ENCODE measurements around the gene RIMS3. TPM values are rescaled to one million over a fixed set of nuclear protein-coding genes. Genes with fewer than 3 reads are reported as not detected.
"Not testable (repeated sequence)": the region's sequence is repeated elsewhere in the genome, so short reads cannot be mapped to it uniquely, and the experiment has no call there.

Gene RIMS3
- total RNA-seq, 6 donors from 2014 or later, result 2.7 to 9.9 (median 3.5) TPM

- H3K27ac ChIP-seq, result no peak overlapping the region
- peaks cover 20 to 46% (median 36%) of the 10 kb centered on the region in 4 donors for H3K4me1 ChIP-seq
- no peak overlapping the region for H3K4me3 ChIP-seq
- DNase-seq (no peak), ATAC-seq (ENCODE audit: low FRiP score in 2 of 2) (no peak)
- TF ChIP-seq CTCF (IDR thresholded peaks at IDR 0.05) (no peak), POLR2AphosphoS5 (IDR thresholded peaks at IDR 0.05) (no peak), EP300 (IDR thresholded peaks at IDR 0.05) (no peak), POLR2A (IDR thresholded peaks at IDR 0.05) (no peak)
- H3K9me3 ChIP-seq, result no peaks in the 10 kb centered on the region
- H3K27me3 ChIP-seq, result no peaks in the 10 kb centered on the region
- no peaks in the 10 kb centered on the region for H3K36me3 ChIP-seq
- WGBS, 2 donors, result 65 to 71% methylated on average over 3 of the region's 3 CpGs
Observed at GRCh38 chr1:40704817-40705733, 39.6 kb upstream of the RIMS3 start.

GRCh38 chr1:40703316-40703715, 37.8 kb upstream of the RIMS3 start:
- no peak overlapping the region for H3K27ac ChIP-seq
- peak in 1 of 2 donors; percentile 43 for DNase-seq
- H3K4me3 ChIP-seq, result no peak overlapping the region
- no peaks in the 10 kb centered on the region for H3K27me3 ChIP-seq
- H3K9me3 ChIP-seq, result no peaks in the 10 kb centered on the region
- no peak for TF ChIP-seq CTCF (IDR thresholded peaks at IDR 0.05)
- TF ChIP-seq EP300 (IDR thresholded peaks at IDR 0.05), result no peak
- TF ChIP-seq POLR2AphosphoS5 (IDR thresholded peaks at IDR 0.05), result no peak
- no peak for TF ChIP-seq POLR2A (IDR thresholded peaks at IDR 0.05)
- H3K36me3 ChIP-seq, result no peaks in the 10 kb centered on the region
- WGBS, 2 donors, result 61 to 67% methylated on average over 3 of the region's 3 CpGs
- H3K4me1 ChIP-seq, result peaks cover 17 to 48% (median 27%) of the 10 kb centered on the region in 4 donors
- ATAC-seq (ENCODE audit: low FRiP score in 2 of 2), result peak; percentile 50 to 70

- not testable (repeated sequence) for H3K27me3 ChIP-seq; H3K9me3 ChIP-seq; ATAC-seq (ENCODE audit: low FRiP score in 2 of 2); DNase-seq; H3K4me3 ChIP-seq; H3K36me3 ChIP-seq
- WGBS, 2 donors, result 80 to 88% methylated on average over 9 of the region's 9 CpGs
- Histone ChIP-seq H3K4me1 (peaks cover 17 to 49% (median 25%) of the 10 kb centered on the region in 4 donors), H3K27ac (peak overlapping the region in 1 of 4 donors; percentile 3)
Observed at GRCh38 chr1:40702810-40703209, 37.3 kb upstream of the RIMS3 start.

- no peak for ATAC-seq (ENCODE audit: low FRiP score in 2 of 2)
- peaks cover 23 to 61% (median 35%) of the 10 kb centered on the region in 4 donors for H3K4me1 ChIP-seq
Observed at GRCh38 chr1:40701684-40702083, 36.2 kb upstream of the RIMS3 start.

More at GRCh38 chr1:40701684-40702083, 36.2 kb upstream of the RIMS3 start:
- Histone ChIP-seq H3K27me3 (no peaks in the 10 kb centered on the region), H3K9me3 (no peaks in the 10 kb centered on the region), H3K36me3 (no peaks in the 10 kb centered on the region), H3K4me3 (no peak overlapping the region), H3K27ac (no peak overlapping the region)
- TF ChIP-seq EP300 (IDR thresholded peaks at IDR 0.05) (no peak), CTCF (IDR thresholded peaks at IDR 0.05) (no peak), POLR2AphosphoS5 (IDR thresholded peaks at IDR 0.05) (no peak), POLR2A (IDR thresholded peaks at IDR 0.05) (no peak)
- no peak for DNase-seq
- WGBS, 2 donors, result 73 to 82% methylated on average over 3 of the region's 3 CpGs
